ENCODE measurements around the gene AGER.

- TF ChIP-seq EZH2 (IDR thresholded peaks at IDR 0.05; ENCODE audit: borderline replicate concordance, low read depth, low read length, severe bottlenecking) (no peak), CTCF (IDR thresholded peaks at IDR 0.05; ENCODE audit: borderline replicate concordance, extremely low read depth, low read length, poor library complexity, severe bottlenecking) (no peak)
Measured at GRCh38 chr6:32177788-32178546, 6.1 kb downstream of the AGER start, which contains the start of gene RNF5.
